HG03565 (cell line): ENCODE data around the gene APOL4.
"Not testable (repeated sequence)": the region's sequence is repeated elsewhere in the genome, so short reads cannot be mapped to it uniquely, and the experiment has no call there.

Experiments used
- ATAC-seq: cut with Tn5 transposase; IDR thresholded peaks from one replicate; pipeline ENCODE4 v1.9.1; 2021; ENCODE audit warnings: mild to moderate bottlenecking, moderate library complexity; ENCODE audit not compliant: unreplicated experiment

The APOL4 gene

GRCh38 chr22:36232715-36233401 lies 31.2 kb upstream of the APOL4 start:
- no peak for ATAC-seq

GRCh38 chr22:36231051-36231450 lies 29.4 kb upstream of the APOL4 start:
- ATAC-seq: not testable (repeated sequence)

GRCh38 chr22:36229649-36230048 lies 28.0 kb upstream of the APOL4 start:
- not testable (repeated sequence) for ATAC-seq

GRCh38 chr22:36228944-36229343 lies 27.3 kb upstream of the APOL4 start:
- ATAC-seq: no peak

GRCh38 chr22:36228369-36228768 lies 26.8 kb upstream of the APOL4 start:
- ATAC-seq: not testable (repeated sequence)

- ATAC-seq: no peak
These were observed 26.2 kb upstream of the APOL4 start for GRCh38 chr22:36227806-36228205.

- ATAC-seq: no peak
These were observed 25.8 kb upstream of the APOL4 start for GRCh38 chr22:36227396-36227795.

GRCh38 chr22:36226189-36226588 lies 24.6 kb upstream of the APOL4 start:
- no peak for ATAC-seq

GRCh38 chr22:36225333-36225922 lies 23.8 kb upstream of the APOL4 start:
- ATAC-seq: no peak

- no peak for ATAC-seq
These were observed 22.6 kb upstream of the APOL4 start for GRCh38 chr22:36224245-36224644.

- no peak for ATAC-seq
These were observed 21.9 kb upstream of the APOL4 start for GRCh38 chr22:36223504-36223903.

- ATAC-seq: no peak
These were observed 21.4 kb upstream of the APOL4 start for GRCh38 chr22:36222887-36223450.

GRCh38 chr22:36221799-36222751 lies 20.5 kb upstream of the APOL4 start:
- ATAC-seq: no peak

- no peak for ATAC-seq
These were observed 18.9 kb upstream of the APOL4 start for GRCh38 chr22:36220451-36220921.

- no peak for ATAC-seq
These were observed 17.1 kb upstream of the APOL4 start for GRCh38 chr22:36218648-36219193.

GRCh38 chr22:36215981-36216380 lies 14.4 kb upstream of the APOL4 start:
- no peak for ATAC-seq

- no peak for ATAC-seq
These were observed 12.0 kb upstream of the APOL4 start for GRCh38 chr22:36213586-36213985.

- no peak for ATAC-seq
These were observed 11.3 kb upstream of the APOL4 start for GRCh38 chr22:36212901-36213300.

GRCh38 chr22:36211237-36211861 lies 9.7 kb upstream of the APOL4 start:
- ATAC-seq: no peak

GRCh38 chr22:36210224-36210623 lies 8.6 kb upstream of the APOL4 start:
- ATAC-seq: no peak
